GM12801 (cell line): ENCODE results near the gene KIAA1217.

Source experiments
- TF ChIP-seq, protein P1 (sequence below): IDR thresholded peaks from one replicate; pipeline ENCODE4 v1.5.1; 2011; ENCODE audit warnings: control low read depth; ENCODE audit not compliant: insufficient read length; ENCODE audit errors: extremely low read depth

Gene KIAA1217

DNA sequence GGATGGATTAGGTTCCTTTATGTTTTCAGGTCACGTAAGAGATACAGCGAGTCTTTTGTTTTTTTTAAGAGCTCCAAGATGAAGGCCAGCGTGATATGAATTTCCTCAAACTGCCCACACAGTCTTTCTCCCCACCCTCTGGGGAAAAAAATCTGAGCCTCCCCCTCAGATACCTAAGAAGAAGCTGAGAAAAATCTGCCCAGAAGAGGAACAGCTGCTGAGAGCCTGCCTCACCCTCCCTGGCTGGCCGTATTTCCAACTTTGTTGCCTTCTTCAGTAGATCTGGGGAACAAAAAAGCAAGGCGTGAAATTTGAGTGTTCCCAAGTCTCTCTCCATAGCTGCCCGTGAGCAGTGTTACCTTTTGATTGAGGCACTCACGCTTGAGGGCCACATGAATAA is 208.1 kb downstream of the KIAA1217 start:
- TF ChIP-seq, protein P1, sequence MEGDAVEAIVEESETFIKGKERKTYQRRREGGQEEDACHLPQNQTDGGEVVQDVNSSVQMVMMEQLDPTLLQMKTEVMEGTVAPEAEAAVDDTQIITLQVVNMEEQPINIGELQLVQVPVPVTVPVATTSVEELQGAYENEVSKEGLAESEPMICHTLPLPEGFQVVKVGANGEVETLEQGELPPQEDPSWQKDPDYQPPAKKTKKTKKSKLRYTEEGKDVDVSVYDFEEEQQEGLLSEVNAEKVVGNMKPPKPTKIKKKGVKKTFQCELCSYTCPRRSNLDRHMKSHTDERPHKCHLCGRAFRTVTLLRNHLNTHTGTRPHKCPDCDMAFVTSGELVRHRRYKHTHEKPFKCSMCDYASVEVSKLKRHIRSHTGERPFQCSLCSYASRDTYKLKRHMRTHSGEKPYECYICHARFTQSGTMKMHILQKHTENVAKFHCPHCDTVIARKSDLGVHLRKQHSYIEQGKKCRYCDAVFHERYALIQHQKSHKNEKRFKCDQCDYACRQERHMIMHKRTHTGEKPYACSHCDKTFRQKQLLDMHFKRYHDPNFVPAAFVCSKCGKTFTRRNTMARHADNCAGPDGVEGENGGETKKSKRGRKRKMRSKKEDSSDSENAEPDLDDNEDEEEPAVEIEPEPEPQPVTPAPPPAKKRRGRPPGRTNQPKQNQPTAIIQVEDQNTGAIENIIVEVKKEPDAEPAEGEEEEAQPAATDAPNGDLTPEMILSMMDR: no peak

DNA sequence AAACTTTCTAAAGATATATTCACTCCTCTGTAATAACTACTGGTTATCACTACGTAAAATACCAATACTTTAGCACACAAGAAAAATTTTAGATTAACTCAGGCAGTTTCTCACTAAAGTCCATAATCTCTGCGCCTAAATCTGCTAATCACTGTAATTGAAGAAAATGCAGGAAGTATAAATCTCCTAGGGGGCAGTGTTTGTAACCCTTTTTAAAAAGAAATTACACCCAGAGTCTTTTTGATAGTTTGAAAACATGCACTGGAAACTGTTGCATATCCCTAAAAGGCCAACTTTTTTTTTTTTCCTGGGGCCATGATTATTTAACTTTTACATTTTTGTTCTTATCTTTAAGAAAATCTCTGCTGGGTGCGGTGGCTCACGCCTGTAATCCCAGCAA is 209.6 kb downstream of the KIAA1217 start:
- TF ChIP-seq, protein P1: no peak

- TF ChIP-seq, protein P1: no peak
These were observed 210.1 kb downstream of the KIAA1217 start for GRCh38 chr10:24419066-24419465.

GRCh38 chr10:24425151-24425550 is 216.2 kb downstream of the KIAA1217 start:
- TF ChIP-seq, protein P1: no peak

DNA sequence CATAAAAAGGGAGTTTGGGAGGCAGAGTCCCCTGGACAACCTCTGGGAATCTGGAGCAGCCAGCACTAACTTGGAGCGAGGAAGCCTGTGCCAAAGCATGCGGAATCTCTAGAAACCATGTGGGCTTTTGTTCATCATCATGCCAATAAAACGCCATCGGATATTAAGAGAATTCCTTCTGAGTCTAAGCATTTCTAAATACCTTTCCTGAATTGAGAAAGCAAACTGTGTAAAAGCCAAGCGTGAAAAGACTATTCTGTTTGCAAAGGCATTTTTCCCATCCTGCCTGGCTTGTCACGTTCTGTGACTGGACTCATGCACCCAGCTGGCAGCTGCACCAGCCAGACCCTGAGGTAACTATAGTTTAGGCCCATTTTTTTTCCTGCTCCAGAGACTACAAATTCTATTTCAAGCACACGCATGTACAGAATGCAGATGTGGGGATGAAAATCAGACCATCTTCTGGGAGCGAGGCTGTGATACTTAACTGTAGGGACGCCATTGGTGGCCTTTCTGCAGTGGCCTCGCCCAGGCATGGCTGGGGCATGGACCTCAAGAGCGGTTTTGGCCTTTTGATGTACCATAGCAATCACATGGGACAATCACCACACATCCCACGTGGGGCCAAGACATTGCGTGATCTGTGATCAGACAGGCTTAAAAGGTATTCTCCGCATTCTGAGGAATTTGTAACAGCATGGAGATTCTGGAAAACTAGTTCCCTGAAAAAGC is 218.9 kb downstream of the KIAA1217 start:
- TF ChIP-seq, protein P1: no peak

GRCh38 chr10:24428410-24428782 is 219.5 kb downstream of the KIAA1217 start:
- TF ChIP-seq, protein P1: no peak

DNA sequence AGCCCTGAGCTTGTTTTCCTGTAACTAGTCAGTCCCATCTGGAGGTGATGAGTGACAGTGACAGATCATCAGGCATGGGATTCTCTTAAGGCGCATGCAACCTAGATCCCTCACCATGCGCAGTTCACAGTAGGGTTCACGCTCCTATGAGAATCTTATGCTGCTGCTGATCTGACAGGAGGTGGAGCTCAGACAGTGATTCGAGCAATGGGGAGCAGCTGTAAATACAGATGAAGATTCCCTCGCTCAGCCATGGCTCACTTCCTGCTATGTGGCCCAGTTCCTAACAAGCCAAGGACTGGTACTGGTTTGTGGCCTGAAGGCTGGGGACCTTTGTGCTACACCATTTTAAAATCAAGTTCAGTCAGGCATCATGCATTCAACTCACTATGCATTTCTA is 221.7 kb downstream of the KIAA1217 start:
- TF ChIP-seq, protein P1: no peak
